Right lobe of liver (tissue), 6 donors: ENCODE results near the gene LPCAT1. TPM values are rescaled to one million over a fixed set of nuclear protein-coding genes. Genes with fewer than 3 reads are reported as not detected.
A peak's percentile ranks its signal among the peaks of the same experiment; 100 is the strongest.
"Not testable (repeated sequence)": the region's sequence is repeated elsewhere in the genome, so short reads cannot be mapped to it uniquely, and the experiment has no call there.

ENCODE experiments used
- ATAC-seq, 4 donors: fragments of 200-7000 bp; cut with Tn5 transposase; one replicate each; pipeline ENCODE4 v1.9.1; 2020; ENCODE audit warnings: mild to moderate bottlenecking in 4 of 4, moderate library complexity in 4 of 4
- DNase-seq, 3 donors: peaks; one replicate each; pipeline ENCODE4 v3.0.0-alpha.2; 2020
- H3K27ac ChIP-seq, 3 donors: fragments of 200-600 bp; one replicate each; pipeline ENCODE4 v1.8.0; 2022
- H3K27me3 ChIP-seq, 2 donors: fragments of 200-600 bp; one replicate each; pipeline ENCODE4 v1.8.0; 2022
- H3K36me3 ChIP-seq, 4 donors: fragments of 200-600 bp; sonication (generic) in 1 of 4; one replicate each; pipeline versions ENCODE4 v1.5.1 to v1.8.0; 2017 to 2022; ENCODE audit warnings: control low read depth in 1 of 4
- H3K4me1 ChIP-seq, 4 donors: fragments of 200-600 bp; sonication (generic) in 1 of 4; one replicate each; pipeline versions ENCODE4 v1.5.1 to v1.8.0; 2017 to 2022; ENCODE audit warnings: control low read depth in 1 of 4
- H3K4me3 ChIP-seq, 3 donors: fragments of 200-600 bp; one replicate each; pipeline ENCODE4 v1.8.0; 2022
- H3K9me3 ChIP-seq, 4 donors: fragments of 200-600 bp; sonication (generic) in 1 of 4; one replicate each; pipeline versions ENCODE4 v1.5.1 to v1.8.0; 2017 to 2022; ENCODE audit warnings: control low read depth in 1 of 4
- CTCF ChIP-seq, 4 donors: fragments of 200-600 bp in 3 of 4; fragments of 450-650 bp in 1 of 4; IDR thresholded peaks; one replicate each; pipeline versions ENCODE4 v1.5.1 to v1.8.0; 2016 to 2022; ENCODE audit warnings: antibody characterized with exemption in 4 of 4, mild to moderate bottlenecking in 2 of 4
- POLR2A ChIP-seq: fragments of 450-650 bp; IDR thresholded peaks from one replicate; pipeline ENCODE4 v1.6.1; 2017; ENCODE audit warnings: antibody characterized with exemption, mild to moderate bottlenecking
- WGBS: methylation state at CpG from one replicate; pipeline ENCODE4 v1.1.6; 2018; ENCODE audit warnings: low coverage, low lambda C conversion rate; ENCODE audit not compliant: insufficient coverage; ENCODE audit errors: missing lambda C conversion rate; 5-methylcytosine and 5-hydroxymethylcytosine counted together
- intact Hi-C, 2 donors: fragments of 100-400 bp; cut with DNase I; formaldehyde crosslinking; loops; one replicate each; pipeline versions ENCODE4 v1.11.2 to v1.14.1; 2022
- total RNA-seq, 6 experiments: library from RNA; depleted of rRNA in 2 of 6; stranded (reverse); fragments of >200 nt in 2 of 6; fragmentation: NEBNext Ultra II Directional in 3 of 6; extraction: Animal tissue kit (Norgen Biotek cat#: 25700) in 3 of 6; gene quantifications; one replicate each; pipeline versions ENCODE4 v1.1.0 to v1.2.4, GENCODE V29; 2016 to 2023
- donor health status: DM: no; HTN: yes; CAD: no.
- donor health status: DM: no; HTN: no; CAD: no.
- donor health status: DM: no; HTN: no; CAD: no.
- donor health status: DM: no; HTN: yes; CAD: no.
- donor health status: DM: no; HTN: yes; CAD: no.

LPCAT1 gene
- total RNA-seq, 6 experiments from 2014 or later, result 6.9 to 38.6 (median 13.1) TPM

- no peaks in the 10 kb centered on the region for H3K27me3 ChIP-seq
- H3K4me3 ChIP-seq, result no peak overlapping the region
- TF ChIP-seq POLR2A, result no peak
- TF ChIP-seq CTCF (IDR thresholded peaks at IDR 0.05), result peak in 1 of 4 donors; percentile 8
- DNase-seq (peak in 2 of 3 donors; percentile 19 to 38), ATAC-seq (no peak)
- whole genome bisulfite sequencing, result no CpG with 5 or more reads among the region's 3 CpGs
- H3K36me3 ChIP-seq, result no peaks in the 10 kb centered on the region
- H3K4me1 ChIP-seq, result peaks cover 0 to 5% (median 0%) of the 10 kb centered on the region in 4 donors
- no peak overlapping the region for H3K27ac ChIP-seq
- H3K9me3 ChIP-seq, result no peaks in the 10 kb centered on the region
- intact Hi-C loops, result no loop called here
These were observed 16.4 kb upstream of the LPCAT1 start for GRCh38 chr5:1540166-1540565.

GRCh38 chr5:1539393-1540161, 15.8 kb upstream of the LPCAT1 start:
- H3K4me1 ChIP-seq, H3K27ac ChIP-seq, H3K9me3 ChIP-seq, H3K36me3 ChIP-seq, intact Hi-C loops, H3K27me3 ChIP-seq, ATAC-seq, H3K4me3 ChIP-seq: not testable (repeated sequence)
- 23% methylated on average over 3 of the region's 8 CpGs for WGBS
- peak in 2 of 3 donors; percentile 15 to 32 for DNase-seq

- no peak for ATAC-seq
These were observed 15.1 kb upstream of the LPCAT1 start for GRCh38 chr5:1538741-1539392.

GRCh38 chr5:1538276-1538675, 14.5 kb upstream of the LPCAT1 start:
- Histone ChIP-seq H3K4me3 (no peak overlapping the region), H3K27ac (no peak overlapping the region), H3K36me3 (no peaks in the 10 kb centered on the region), H3K9me3 (no peaks in the 10 kb centered on the region), H3K4me1 (peaks cover 0 to 5% (median 0%) of the 10 kb centered on the region in 4 donors), H3K27me3 (no peaks in the 10 kb centered on the region)
- DNase-seq, result peak in 2 of 3 donors; percentile 14 to 40
- WGBS, result 89% methylated on average over 4 of the region's 14 CpGs
- TF ChIP-seq POLR2A, result no peak
- no peak for TF ChIP-seq CTCF (IDR thresholded peaks at IDR 0.05)
- intact Hi-C loops, result no loop called here
- ATAC-seq, result no peak

More at GRCh38 chr5:1538741-1539392, 15.1 kb upstream of the LPCAT1 start:
- Histone ChIP-seq H3K36me3 (no peaks in the 10 kb centered on the region), H3K4me3 (no peak overlapping the region), H3K9me3 (no peaks in the 10 kb centered on the region), H3K27me3 (no peaks in the 10 kb centered on the region), H3K27ac (no peak overlapping the region), H3K4me1 (peaks cover 0 to 5% (median 0%) of the 10 kb centered on the region in 4 donors)
- intact Hi-C loops, result no loop called here
- TF ChIP-seq CTCF (IDR thresholded peaks at IDR 0.05) (no peak), POLR2A (no peak)
- WGBS, result 95% methylated on average over 7 of the region's 13 CpGs
- peak in 2 of 3 donors; percentile 8 to 37 for DNase-seq

- no peaks in the 10 kb centered on the region for H3K9me3 ChIP-seq
- 78% methylated on average over 3 of the region's 20 CpGs for WGBS
- TF ChIP-seq POLR2A (no peak), CTCF (IDR thresholded peaks at IDR 0.05) (no peak)
- DNase-seq, result peak in 2 of 3 donors; percentile 10 to 38
- H3K4me1 ChIP-seq, result peaks cover 0 to 5% (median 0%) of the 10 kb centered on the region in 4 donors
- H3K27ac ChIP-seq, result no peak overlapping the region
- H3K27me3 ChIP-seq, result no peaks in the 10 kb centered on the region
- H3K36me3 ChIP-seq, result no peaks in the 10 kb centered on the region
- intact Hi-C loops, result no loop called here
- no peak overlapping the region for H3K4me3 ChIP-seq
- ATAC-seq, result no peak
These were observed 13.9 kb upstream of the LPCAT1 start for GRCh38 chr5:1537603-1538154.
